Keratinocyte (primary cell): ENCODE results near the gene INPP5A. TPM values are rescaled to one million over a fixed set of nuclear protein-coding genes. Genes with fewer than 3 reads are reported as not detected.

Experiments
- DNase-seq: peaks from one replicate; pipeline ENCODE4 v3.0.0-alpha.2; 2011; ENCODE audit warnings: low read depth, missing footprints, low spot score
- FAIRE-seq: peaks from 2 replicates; lab custom pipeline; 2011; peaks lifted over from hg19 to GRCh38; lab: Jason Lieb, UNC
- H2AFZ ChIP-seq: 2 replicates; pipeline ENCODE4 v1.6.0; 2012; ENCODE audit warnings: low read length, control low read depth, inconsistent platforms; ENCODE audit not compliant: control insufficient read depth
- H3K27ac ChIP-seq: 2 replicates; pipeline ENCODE4 v1.5.1; 2011; ENCODE audit warnings: low read length; ENCODE audit not compliant: control insufficient read depth, insufficient read depth
- H3K27me3 ChIP-seq: 3 replicates; pipeline ENCODE4 v1.6.0; 2011; ENCODE audit warnings: low read length; ENCODE audit not compliant: control insufficient read depth, insufficient read depth; ENCODE audit errors: extremely low read depth
- H3K36me3 ChIP-seq, 2 experiments: 2 replicates in 1 of 2; 3 replicates in 1 of 2; pipeline ENCODE4 v1.5.1; 2011; ENCODE audit warnings: low read length in 2 of 2, mild to moderate bottlenecking in 1 of 2; ENCODE audit not compliant: control insufficient read depth in 2 of 2, insufficient read depth in 2 of 2; ENCODE audit errors: extremely low read depth in 1 of 2
- H3K4me1 ChIP-seq: 3 replicates; pipeline ENCODE4 v1.5.1; 2011; ENCODE audit warnings: low read length; ENCODE audit not compliant: control insufficient read depth, insufficient read depth; ENCODE audit errors: extremely low read depth
- H3K4me2 ChIP-seq: 3 replicates; pipeline ENCODE4 v1.6.0; 2011; ENCODE audit warnings: low read depth, low read length; ENCODE audit not compliant: control insufficient read depth, insufficient read depth; ENCODE audit errors: extremely low read depth
- H3K4me3 ChIP-seq, 3 experiments: fragments of 200-600 bp in 1 of 3; sonication (generic) in 1 of 3; 2 replicates in 2 of 3; 3 replicates in 1 of 3; pipeline ENCODE4 v1.5.1; 2011 to 2016; ENCODE audit warnings: low read length in 3 of 3, mild to moderate bottlenecking in 3 of 3, control low read depth in 2 of 3, inconsistent platforms in 1 of 3, low read depth in 1 of 3, mixed read lengths in 1 of 3, mixed run types in 1 of 3, moderate library complexity in 1 of 3; ENCODE audit not compliant: control insufficient read depth in 2 of 3, insufficient read depth in 2 of 3; ENCODE audit errors: extremely low read depth in 1 of 3
- H3K79me2 ChIP-seq: 2 replicates; pipeline ENCODE4 v1.6.0; 2012; ENCODE audit warnings: low read length; ENCODE audit not compliant: control insufficient read depth, insufficient read depth
- H3K9ac ChIP-seq: 3 replicates; pipeline ENCODE4 v1.6.0; 2011; ENCODE audit warnings: low read length; ENCODE audit not compliant: control insufficient read depth, insufficient read depth; ENCODE audit errors: extremely low read depth
- H3K9me1 ChIP-seq: 3 replicates; pipeline ENCODE4 v1.6.0; 2011; ENCODE audit warnings: low read length; ENCODE audit not compliant: control insufficient read depth, insufficient read depth; ENCODE audit errors: extremely low read depth
- H3K9me3 ChIP-seq: 2 replicates; pipeline ENCODE4 v1.5.1; 2012; ENCODE audit warnings: low read depth, low read length; ENCODE audit not compliant: control insufficient read depth
- H4K20me1 ChIP-seq: 3 replicates; pipeline ENCODE4 v1.6.0; 2011; ENCODE audit warnings: low read length; ENCODE audit not compliant: control insufficient read depth, insufficient read depth; ENCODE audit errors: extremely low read depth
- CTCF ChIP-seq, 3 experiments: IDR thresholded peaks in 1 of 3; conservative IDR thresholded peaks in 1 of 3; optimal IDR thresholded peaks in 1 of 3; 2 replicates in 2 of 3; 3 replicates in 1 of 3; pipeline versions ENCODE3 to v1.5.1; 2011; ENCODE audit warnings: low read length in 3 of 3, mild to moderate bottlenecking in 3 of 3, moderate library complexity in 2 of 3, control low read depth in 1 of 3, inconsistent platforms in 1 of 3; ENCODE audit not compliant: insufficient read depth in 2 of 3; ENCODE audit errors: extremely low read depth in 1 of 3
- EZH2 ChIP-seq: IDR thresholded peaks from one replicate; pipeline ENCODE4 v1.6.1; 2012; ENCODE audit warnings: inconsistent platforms, mild to moderate bottlenecking, low read length, moderate library complexity
- dilution Hi-C: fragments of 300-500 bp; cut with MboI; formaldehyde crosslinking; loops from one replicate; pipeline ENCODE4 v1.7.0; 2020; ENCODE audit warnings: low sequenced_read_pairs; ENCODE audit not compliant: extremely low pct_ligation_motif_present
- polyA plus RNA-seq, 5 experiments: library from polyadenylated mRNA; depleted of rRNA in 3 of 5; stranded (reverse) in 3 of 5; stranded (forward) in 1 of 5; unstranded in 1 of 5; fragments of >200 nt; gene quantifications; 1 replicate in 1 of 5; 2 replicates in 3 of 5; 3 replicates in 1 of 5; pipeline versions ENCODE4 v1.2.1 to v1.2.3, GENCODE V29; 2011 to 2012; ENCODE audit warnings: missing spikeins in 2 of 5, low read depth in 1 of 5, low replicate concordance in 1 of 5

INPP5A gene
- polyA plus RNA-seq, 1 donor (not counting 4 experiments of a cell fraction or from before 2014, with no cell fraction given): 11.2 TPM

- Histone ChIP-seq H3K27ac (no peak overlapping the region), H3K4me1 (no peaks in the 10 kb centered on the region), H3K9ac (no peak overlapping the region), H4K20me1 (no peaks in the 10 kb centered on the region), H3K36me3 (no peaks in the 10 kb centered on the region), H3K79me2 (no peaks in the 10 kb centered on the region), H3K4me3 (no peak overlapping the region), H2AFZ (no peak overlapping the region), H3K27me3 (no peaks in the 10 kb centered on the region), H3K4me2 (no peak overlapping the region), H3K9me3 (no peaks in the 10 kb centered on the region), H3K9me1 (no peaks in the 10 kb centered on the region)
- no peak for FAIRE-seq
- no peak for TF ChIP-seq CTCF (optimal IDR thresholded peaks at IDR 0.05 in 1 of 3, IDR thresholded peaks at IDR 0.05 in 1 of 3, conservative IDR thresholded peaks at IDR 0.05 in 1 of 3; ENCODE audit: extremely low read depth in 1 of 3, insufficient read depth in 2 of 3, low read length in 3 of 3)
- TF ChIP-seq EZH2: no peak
- dilution Hi-C loops: no loop called here
- DNase-seq: no peak
These were observed 239.9 kb downstream of the INPP5A start for GRCh38 chr10:132777441-132777840.

DNA sequence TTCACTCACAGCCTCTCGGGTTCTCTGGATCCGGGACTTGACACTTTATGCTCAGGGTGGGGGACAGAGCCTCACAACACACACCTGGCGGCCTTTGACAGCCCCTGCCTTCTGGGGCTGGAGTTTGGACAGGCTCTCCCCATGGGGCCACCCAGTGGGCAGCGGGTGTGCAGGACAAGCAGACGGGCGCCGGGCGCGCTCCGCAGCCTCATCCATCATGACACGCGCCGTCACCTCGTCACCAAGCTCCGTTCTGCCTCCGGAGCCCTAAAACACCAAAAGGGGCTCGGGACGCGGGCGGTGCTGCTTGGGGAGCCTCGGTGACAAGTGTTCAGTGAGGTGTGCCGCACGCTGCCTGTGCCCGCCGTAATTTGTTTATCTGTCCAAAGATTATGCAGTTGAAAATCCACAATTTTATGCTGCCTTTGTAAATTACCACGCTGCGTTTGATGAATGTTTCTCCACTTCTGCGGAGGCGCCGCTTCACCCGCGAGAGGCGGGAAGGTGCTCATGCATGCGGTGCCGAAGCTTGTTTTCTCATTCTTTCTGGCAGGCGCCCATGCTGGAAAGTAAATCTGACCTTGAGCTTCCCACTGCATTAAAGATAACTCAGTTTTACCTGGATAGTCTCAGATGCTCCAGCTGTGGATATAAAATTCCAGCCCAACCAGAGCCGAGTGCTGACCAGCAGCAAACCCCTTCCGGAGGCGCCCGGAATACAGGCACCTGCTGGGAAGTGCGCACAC, 242.1 kb downstream of the INPP5A start:
- no peaks in the 10 kb centered on the region for H3K9me1 ChIP-seq
- H3K27ac ChIP-seq: no peak overlapping the region
- H3K4me2 ChIP-seq: no peak overlapping the region
- no peaks in the 10 kb centered on the region for H4K20me1 ChIP-seq
- no peaks in the 10 kb centered on the region for H3K9me3 ChIP-seq
- H3K9ac ChIP-seq: no peak overlapping the region
- H3K79me2 ChIP-seq: no peaks in the 10 kb centered on the region
- H3K4me1 ChIP-seq: no peaks in the 10 kb centered on the region
- dilution Hi-C loops: no loop called here
- DNase-seq (no peak), FAIRE-seq (no peak)
- H3K36me3 ChIP-seq: no peaks in the 10 kb centered on the region
- no peak for TF ChIP-seq CTCF (optimal IDR thresholded peaks at IDR 0.05 in 1 of 3, IDR thresholded peaks at IDR 0.05 in 1 of 3, conservative IDR thresholded peaks at IDR 0.05 in 1 of 3; ENCODE audit: extremely low read depth in 1 of 3, insufficient read depth in 2 of 3, low read length in 3 of 3)
- TF ChIP-seq EZH2: no peak
- H3K4me3 ChIP-seq: no peak overlapping the region
- no peak overlapping the region for H2AFZ ChIP-seq
- H3K27me3 ChIP-seq: peaks cover 12% of the 10 kb centered on the region
